CD4-positive, alpha-beta T cell treated with Interleukin-4 for 4 hours (primary cell): ENCODE results near the gene MOG.
"Not testable (repeated sequence)": the region's sequence is repeated elsewhere in the genome, so short reads cannot be mapped to it uniquely, and the experiment has no call there.

Source experiments
- DNase-seq: peaks from one replicate; pipeline ENCODE4 v3.0.0-alpha.2; 2020

MOG gene

DNA sequence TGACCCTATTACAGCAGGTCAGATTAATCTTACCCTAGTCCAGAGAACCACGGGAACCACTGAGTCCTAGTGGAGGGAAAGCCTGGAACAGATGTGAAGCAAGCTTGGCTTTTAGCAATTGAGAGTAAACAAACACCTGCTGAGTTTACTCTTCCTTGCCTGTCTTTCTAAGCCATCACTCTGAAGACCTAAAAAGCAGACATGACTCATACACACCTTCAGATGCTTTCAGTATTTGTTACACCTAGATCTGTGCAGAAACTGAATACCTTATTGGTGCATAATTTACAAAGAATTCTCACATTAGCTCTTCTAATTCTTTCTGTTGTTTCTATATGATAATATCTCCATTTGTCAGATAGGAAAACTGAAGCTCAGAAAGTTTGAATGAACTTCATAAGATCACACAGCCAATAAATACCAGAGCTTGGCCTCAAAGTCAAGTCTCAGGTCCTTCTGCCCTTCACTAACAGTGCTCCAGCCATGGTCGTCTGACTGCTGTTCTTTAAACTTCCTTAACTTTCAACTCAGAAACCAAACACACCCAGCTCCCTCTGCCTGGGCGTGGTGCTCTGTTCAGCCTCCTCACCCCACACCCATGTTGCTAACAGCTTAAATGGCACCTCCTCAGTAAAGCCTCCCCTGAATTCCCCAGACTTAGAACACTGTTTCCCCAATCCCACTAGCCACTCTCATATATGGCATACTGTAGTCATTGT lies 15.3 kb upstream of the MOG start:
- DNase-seq: peak; percentile 54

DNA sequence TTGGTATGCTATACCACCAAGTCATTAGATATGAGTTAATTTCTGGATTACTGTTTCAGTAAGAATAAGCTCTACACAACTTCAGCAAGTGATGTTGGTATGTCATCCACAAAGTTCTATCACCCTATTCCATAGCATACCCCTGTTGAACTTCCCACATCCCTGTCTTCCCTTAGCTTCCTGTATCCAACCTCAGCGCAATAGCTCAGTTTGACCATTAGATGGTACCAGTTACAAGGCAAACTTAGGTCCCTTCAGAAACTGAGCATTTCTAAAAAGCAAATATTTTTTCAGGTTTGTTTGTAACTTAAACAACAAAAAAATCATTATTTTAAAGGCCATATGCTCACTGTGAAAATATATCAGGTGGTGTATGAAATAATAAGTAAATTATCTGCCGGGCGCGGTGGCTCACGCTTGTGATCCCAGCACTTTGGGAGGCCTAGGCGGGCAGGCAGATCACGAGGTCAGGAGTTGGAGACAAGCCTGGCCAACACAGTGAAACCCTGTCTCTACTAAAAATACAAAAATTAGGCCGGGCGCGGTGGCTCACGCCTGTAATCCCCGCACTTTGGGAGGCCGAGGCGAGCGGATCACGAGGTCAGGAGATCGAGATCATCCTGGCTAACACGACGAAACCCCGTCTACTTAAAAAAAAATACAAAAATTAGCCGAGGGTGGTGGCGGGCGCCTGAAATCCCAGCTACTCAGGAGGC lies 8.8 kb upstream of the MOG start:
- DNase-seq: no peak

GRCh38 chr6:29649701-29650673 lies 6.9 kb upstream of the MOG start:
- DNase-seq: peak; percentile 99

DNA sequence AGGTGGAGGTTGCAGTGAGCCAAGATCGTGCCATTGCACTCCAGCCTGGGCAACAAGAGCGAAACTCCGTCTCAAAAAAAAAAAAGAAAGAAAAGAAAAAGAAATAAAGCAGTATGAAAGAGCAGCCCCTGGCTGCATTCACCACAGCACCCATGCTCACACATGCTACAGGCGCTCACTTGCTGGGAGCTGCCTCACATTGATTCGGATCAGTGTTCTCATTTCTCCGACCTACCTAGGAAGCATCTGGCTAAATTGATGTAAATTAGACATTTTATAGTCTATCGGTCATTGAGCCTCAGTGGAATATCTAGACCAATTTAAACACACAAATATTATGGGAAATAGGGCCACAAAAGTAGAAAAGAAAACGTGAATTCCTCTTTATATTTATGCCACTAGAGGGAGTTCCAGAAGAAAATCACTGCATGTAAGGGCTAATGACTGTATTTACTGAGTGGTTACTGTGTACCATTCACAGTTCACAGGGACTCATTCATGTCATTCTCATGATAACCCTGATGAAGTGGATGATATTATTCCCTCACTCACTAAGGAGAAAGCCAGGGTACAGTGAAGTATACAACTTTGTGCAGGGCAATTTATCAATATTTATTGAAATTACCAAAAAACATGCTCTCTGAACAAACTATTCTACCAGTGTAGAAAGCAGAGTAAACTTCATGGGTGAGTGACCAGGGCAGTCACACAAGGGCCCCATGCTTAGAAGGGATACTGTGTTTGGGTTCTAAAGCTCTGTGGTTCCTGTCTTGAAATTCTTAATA lies 5.3 kb upstream of the MOG start:
- DNase-seq: peak; percentile 55

DNA sequence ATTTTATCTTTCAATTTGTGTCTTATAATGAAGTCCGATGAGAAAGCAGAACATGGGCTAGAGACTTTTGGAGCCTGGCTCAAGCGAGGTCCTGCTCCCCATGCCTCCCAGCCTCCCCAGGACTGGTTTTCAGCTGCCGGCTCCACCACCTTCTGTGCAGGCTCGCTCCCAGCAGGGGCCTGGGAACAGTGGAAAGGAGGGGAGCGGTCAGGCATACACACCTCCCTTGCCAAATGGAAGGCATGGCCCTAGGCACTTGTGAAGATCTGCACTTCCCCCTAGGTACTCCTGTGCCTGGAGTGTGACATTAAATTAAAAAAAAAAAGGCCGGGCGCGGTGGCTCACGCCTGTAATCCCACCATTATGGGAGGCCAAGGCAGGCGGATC lies 4.7 kb upstream of the MOG start:
- no peak for DNase-seq

DNA sequence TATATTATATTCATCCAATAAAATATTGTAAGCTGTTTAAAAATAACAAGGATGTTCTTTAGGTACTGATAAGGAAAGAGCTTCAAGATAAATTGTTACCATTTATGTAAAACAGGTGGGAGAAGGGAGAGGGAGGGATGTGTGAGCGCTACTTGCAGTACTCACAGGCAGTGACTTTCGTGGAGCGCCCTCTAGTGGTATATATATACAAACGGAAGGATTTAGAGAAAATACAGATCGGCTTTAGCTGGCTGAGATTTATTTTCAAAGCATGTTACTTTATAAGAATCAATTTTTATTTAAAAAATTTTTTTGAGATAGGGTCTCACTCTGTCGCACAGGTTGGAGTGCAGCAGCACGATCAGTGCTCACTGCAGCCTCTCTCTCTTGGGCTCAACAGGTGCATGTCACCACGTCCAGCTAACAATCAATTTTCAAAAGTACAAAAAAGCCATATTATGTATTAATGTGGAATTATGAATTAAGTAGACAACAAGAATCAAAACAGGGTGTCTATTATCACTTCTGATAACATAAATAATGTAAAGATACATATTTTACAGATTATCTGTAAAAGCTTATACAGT lies 3.3 kb upstream of the MOG start:
- peak; percentile 76 for DNase-seq

GRCh38 chr6:29655658-29656057 lies 1.2 kb upstream of the MOG start:
- no peak for DNase-seq

DNA sequence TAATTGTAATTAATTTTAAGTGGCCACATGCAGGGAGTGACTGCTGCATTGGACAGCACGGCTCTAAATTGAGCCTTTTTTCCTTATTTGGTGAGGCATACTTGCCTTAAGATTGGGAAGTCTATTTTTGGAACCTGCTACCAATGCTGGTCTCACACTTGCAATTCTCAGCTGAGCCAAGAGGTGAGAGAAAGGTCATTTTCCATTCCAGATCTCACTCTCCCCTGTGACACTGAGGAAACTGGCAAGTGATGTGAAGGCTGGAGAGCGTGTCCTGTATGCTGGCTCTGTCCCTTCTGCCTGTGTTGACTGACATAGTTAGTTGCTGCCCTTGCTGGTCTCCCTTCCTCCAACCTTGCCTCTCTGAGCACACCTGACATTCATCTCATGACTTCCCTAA lies 735 bp upstream of the MOG start:
- DNase-seq: no peak

DNA sequence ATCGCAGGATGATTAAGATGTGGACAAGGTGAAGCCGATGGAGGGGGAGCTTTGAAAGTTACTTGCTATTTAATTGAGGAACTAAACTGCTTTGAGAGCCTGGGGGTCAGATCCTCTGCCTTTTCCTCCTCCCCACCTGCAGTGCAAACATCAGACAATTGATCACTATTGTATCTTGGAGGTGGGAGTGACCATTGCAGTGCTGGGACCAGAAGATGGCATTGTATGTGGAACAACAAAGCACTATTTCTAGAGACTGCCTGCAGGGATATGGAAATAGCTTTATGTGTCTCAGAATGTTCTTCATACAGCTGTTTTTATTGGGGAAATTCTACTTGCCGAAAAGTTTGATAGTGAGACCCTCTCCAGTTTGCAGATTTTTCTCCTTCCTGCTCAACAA lies 4.2 kb downstream of the MOG start:
- DNase-seq: no peak

DNA sequence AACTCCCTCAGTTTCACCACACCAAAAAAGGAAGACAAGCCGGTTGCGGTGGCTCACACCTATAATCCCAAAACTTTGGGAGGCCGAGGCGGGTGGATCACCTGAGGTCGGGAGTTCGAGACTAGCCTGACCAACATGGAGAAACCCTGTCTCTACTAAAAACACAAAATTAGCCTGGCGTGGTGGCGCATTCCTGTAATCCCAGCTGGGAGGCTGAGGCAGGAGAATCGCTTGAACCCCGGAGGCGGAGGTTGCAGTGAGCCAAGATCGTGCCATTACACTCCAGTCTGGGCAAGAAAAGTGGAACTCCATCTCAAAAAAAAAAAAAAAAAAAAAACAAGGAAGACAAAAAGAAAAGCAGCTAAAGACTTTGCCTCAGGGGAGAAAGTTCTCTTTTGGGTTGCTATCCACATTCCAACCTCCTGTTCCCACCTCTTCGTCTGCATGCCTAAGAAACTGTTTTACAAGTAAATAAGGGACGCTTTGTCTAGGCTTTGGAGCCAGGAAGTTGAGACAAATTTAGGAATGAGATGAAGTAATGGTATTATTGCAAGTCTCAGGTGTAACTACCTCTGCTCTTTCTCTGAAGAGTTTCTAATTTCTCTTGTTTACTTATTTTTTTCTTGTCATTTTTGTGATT lies 4.7 kb downstream of the MOG start:
- DNase-seq: not testable (repeated sequence)

DNA sequence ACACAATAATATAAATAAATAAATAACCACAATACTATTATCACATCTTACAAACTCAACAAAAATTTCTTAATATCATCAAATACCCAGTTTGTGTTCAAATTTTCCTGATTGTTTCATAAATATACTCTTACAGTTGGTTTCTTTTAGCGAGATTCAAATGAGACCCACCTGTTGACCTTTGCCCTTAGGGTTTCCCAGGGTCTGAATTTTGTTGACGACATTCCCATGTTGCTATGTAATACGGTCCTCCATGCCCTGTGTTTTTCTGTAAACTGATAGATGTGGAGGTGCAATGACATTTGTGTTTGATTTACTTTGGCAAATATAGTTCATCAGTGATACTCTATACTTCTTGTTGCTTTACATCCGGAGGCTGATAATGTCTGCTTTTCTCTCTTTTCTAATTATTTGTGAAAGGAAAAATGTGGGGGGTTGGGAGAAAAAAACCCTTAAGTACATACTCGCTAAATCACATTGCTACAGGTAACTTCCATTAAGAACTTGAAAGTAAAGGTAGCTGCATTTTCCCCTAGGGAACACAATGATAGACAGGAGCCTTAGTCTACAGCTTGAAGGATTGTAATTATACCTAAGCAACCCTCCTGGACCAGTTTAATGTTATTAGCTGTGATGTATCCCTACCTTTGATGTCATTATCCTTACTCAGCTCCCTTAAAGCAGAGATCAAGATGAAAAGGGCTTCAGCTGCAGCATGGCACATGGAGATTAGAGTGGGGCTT lies 6.6 kb downstream of the MOG start:
- DNase-seq: no peak

DNA sequence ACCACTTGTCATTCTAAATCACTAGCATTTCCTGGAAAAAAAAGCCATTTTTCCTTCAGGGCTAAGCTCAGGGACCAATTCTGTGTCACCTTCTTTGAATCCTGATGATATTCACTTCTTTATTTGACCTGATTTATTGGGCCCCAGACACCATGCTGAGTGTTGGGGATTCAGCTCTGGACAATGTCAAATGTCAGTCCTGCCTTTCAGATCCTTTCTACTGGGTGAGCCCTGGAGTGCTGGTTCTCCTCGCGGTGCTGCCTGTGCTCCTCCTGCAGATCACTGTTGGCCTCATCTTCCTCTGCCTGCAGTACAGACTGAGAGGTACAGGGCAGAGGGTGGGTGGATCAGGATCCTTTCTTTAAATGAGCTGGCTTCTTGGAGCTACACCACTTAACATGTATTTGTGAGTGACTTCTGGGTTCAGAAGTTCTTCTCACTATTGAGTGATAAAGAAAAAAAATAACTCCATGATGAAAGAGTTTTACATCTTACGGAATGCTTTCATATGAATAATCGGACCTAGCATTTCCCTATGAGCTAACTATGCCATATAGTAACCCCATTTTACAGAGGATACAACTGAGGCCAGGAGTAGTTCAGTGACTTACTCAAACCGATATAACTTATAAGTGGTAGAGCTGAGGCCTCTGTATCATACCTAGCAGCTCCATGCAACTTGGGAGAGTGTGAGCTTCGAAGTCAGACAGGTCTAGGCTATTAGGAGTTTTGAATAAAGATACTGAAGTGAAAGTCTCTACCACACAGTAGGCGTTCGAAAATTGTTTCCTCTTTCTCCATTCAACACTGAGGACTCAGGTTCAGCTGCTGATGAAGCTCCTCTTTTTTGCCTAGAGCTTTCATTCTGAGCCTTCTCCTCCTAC lies 9.3 kb downstream of the MOG start:
- DNase-seq: no peak

DNA sequence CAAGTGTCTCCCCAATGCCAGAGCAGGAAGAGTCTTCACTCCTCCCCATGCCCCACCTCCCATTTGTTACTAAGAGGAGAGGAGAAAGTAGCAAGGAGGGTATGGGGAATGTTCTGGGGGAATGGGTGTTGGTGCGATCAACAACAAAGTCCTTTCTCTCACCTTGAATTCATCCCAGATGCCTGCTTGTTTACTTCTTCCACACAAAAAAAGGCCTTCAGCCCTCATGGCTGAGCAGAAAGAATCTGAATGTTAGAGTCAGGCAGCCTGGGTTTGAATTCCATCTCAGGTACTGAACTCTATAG lies 9.9 kb downstream of the MOG start:
- DNase-seq: no peak

GRCh38 chr6:29667158-29667557 lies 10.3 kb downstream of the MOG start:
- DNase-seq: no peak

- no peak for DNase-seq
These were observed 14.1 kb downstream of the MOG start for GRCh38 chr6:29671026-29671425.

DNA sequence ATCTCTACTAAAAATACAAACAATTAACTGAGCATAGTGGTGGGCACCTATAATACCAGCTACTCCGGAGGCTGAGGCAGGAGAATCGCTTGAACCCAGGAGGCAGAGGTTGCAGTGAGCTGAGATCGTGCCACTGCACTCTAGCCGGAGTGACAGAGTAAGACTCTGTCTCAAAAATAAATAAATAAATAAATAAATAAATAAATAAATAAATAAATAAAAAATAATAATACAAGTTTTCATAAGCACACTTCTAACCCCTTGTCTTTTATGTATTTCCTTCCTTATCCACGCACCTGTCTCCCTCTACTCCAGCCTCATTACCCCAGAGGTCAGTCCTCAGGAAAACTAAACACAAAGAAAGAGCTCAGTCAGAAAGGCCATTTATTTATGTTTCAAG lies 15.2 kb downstream of the MOG start:
- DNase-seq: not testable (repeated sequence)

DNA sequence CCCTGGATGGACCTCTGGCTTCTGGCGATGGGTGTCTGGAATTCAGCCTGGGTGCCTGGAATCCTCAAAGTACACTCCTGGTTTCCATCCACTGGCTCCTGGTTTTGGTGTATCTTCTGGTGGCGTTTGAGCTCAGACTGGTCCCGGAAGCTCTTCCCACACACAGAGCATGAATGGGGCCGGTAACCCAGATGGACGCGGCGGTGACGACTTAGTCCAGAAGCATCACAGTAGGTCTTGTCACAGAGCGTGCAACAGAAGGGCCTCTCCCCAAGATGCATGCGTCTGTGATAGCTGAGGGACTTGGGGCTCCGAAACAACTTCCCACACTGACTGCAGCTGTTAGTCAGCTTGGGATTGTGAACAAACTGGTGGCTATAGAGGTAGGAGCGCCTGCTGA lies 16.3 kb downstream of the MOG start:
- DNase-seq: no peak

DNA sequence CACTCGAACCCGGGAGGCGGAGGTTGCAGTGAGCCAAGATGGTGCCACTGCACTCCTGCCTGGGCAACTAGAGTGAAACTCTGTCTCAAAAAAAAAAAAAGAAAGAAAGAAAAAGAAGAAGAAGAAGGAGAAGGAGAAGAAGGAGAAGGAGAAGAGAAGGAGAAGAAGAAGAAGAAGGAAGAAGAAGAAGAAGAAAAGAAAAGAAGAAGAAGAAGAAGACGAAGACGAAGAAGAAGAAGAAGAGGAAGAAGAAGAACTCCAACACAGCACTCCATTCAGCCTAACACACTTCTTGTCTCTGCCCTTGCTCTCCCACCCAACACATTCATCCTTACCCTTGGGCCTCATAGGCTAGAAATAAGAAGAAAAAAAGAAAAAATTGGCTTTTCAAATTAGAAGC lies 17.1 kb downstream of the MOG start:
- DNase-seq: no peak

DNA sequence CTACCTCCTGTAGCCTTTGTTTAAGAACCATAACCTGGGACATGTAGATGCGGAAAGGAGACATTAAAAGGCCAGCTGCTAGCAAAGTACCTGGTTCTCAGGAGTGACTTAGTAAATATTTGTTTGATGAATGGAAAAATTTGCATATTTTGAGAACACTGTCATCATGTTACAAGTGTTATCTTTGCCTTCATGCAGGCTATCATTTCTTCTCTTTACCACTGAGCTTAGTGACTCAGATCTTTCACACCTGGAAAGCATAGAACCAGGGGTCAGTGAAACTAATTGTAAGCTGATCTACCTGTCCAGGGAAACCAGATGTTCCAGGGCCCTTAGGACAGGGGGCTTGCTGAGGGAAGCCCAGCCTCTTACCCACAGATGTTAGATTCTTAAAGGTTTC lies 18.7 kb downstream of the MOG start:
- DNase-seq: no peak

DNA sequence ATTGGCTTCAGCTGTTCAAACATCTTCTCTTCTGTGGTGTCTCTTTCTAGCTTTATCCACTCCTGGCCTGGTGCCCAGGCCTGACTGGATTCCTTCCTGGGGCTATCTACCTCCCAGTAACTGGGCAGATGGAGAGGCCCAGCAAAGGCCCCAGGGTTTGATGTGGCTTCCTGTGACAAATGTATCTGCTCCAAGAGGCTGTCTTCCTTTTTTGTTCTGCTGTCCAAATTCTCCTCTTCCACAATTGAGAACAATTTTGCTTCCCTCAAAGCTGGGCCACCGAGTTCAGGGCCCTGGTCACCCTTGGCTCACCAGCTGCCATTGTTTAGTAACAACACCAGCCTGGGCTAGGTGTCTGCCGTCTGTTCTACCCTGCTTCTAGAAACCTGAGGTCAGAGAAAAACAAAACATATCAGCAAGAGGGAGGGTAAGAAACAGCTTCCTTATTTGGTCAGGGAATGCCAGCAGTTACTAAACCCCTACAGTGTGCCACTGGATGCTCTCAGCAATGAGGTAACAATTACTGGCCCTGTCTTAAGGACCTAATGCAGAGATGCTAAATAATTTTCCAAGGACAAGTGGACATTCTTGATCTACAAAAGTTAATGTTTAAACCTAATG lies 20.2 kb downstream of the MOG start:
- no peak for DNase-seq
